ENCODE data around the gene ACKR2. TPM values are rescaled to one million over a fixed set of nuclear protein-coding genes. Genes with fewer than 3 reads are reported as not detected.

Gene ACKR2
- total RNA-seq, 1 experiment from 2014 or later: not detected

DNA sequence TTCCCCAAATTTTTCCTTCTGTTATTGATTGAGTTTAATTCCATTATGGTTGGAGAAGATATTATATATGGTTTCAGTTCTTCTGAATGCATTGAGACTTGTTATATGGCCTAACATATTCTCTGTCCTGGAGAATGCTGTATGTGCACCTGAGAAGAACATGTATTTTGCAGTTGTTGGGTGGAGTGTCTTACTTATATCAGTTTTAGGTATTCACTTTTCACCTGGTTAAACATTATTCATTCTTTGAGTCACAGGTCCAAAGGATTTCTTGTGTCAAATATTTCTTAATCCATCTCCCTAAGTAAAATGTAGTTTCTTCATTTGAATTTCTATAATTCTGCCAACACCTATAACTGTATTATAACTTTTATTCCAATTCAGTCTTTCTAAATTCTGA is 17.8 kb downstream of the ACKR2 start:
- Histone ChIP-seq H4K20me1 (ENCODE audit: control insufficient read depth, insufficient read depth, insufficient read length) (no peaks in the 10 kb centered on the region), H2BK120ac (ENCODE audit: low read depth, low read length, poor library complexity, severe bottlenecking) (no peak overlapping the region), H2BK15ac (ENCODE audit: low read depth, low read length) (no peak overlapping the region), H3K79me1 (ENCODE audit: insufficient read depth, low read depth, low read length, poor library complexity, severe bottlenecking) (no peaks in the 10 kb centered on the region), H2BK12ac (ENCODE audit: insufficient read length, low read depth, low read length) (no peak overlapping the region), H3K4ac (ENCODE audit: low read depth, low read length) (no peak overlapping the region), H3T11ph (ENCODE audit: low read length) (no peak overlapping the region), H3K56ac (ENCODE audit: insufficient read length, low read depth, low read length) (no peak overlapping the region), H3K14ac (ENCODE audit: insufficient read depth, low read length) (no peak overlapping the region), H3K79me2 (ENCODE audit: insufficient read depth, low read length) (no peaks in the 10 kb centered on the region), H3K27ac (ENCODE audit: insufficient read length, low read depth, low read length) (no peak overlapping the region), H4K8ac (replicated peaks; ENCODE audit: insufficient read length, low read depth, low read length) (no peak overlapping the region), H2BK20ac (ENCODE audit: low read depth, low read length, poor library complexity, severe bottlenecking) (no peak overlapping the region), H3K4me2 (ENCODE audit: insufficient read depth, insufficient read length, low read length) (no peak overlapping the region), H4K91ac (ENCODE audit: insufficient read length, low read depth, low read length) (no peak overlapping the region), H4K5ac (ENCODE audit: insufficient read length, low read depth, low read length) (no peak overlapping the region), H3K23me2 (ENCODE audit: insufficient read length, low read depth, low read length, poor library complexity, severe bottlenecking) (no peaks in the 10 kb centered on the region), H2AFZ (ENCODE audit: low read length) (no peak overlapping the region), H3K18ac (ENCODE audit: insufficient read length, low read depth, low read length) (no peak overlapping the region), H2BK5ac (ENCODE audit: insufficient read length, low read length) (no peak overlapping the region), H3K9ac (ENCODE audit: extremely low read depth, insufficient read length, low read length) (no peak overlapping the region), H3K27me3 (ENCODE audit: insufficient read depth, low read length) (no peaks in the 10 kb centered on the region), H3K23ac (ENCODE audit: insufficient read length, low read depth, low read length) (no peak overlapping the region), H3K9me3 (ENCODE audit: control insufficient read depth, low read depth, low read length) (no peaks in the 10 kb centered on the region), H3K4me1 (ENCODE audit: insufficient read depth, low read length) (no peaks in the 10 kb centered on the region), H2AK5ac (ENCODE audit: insufficient read length, low read length) (no peak overlapping the region)
- H3K4me3 Mint-ChIP-seq: no peak overlapping the region
- H3K27ac Mint-ChIP-seq: no peak overlapping the region
- DNase-seq: no peak
- no peaks in the 10 kb centered on the region; a peak in 1 of 5 replicates for H3K9me3 Mint-ChIP-seq
- H3K27me3 Mint-ChIP-seq (ENCODE audit: low read depth): no peaks in the 10 kb centered on the region
- peaks cover 16 to 23% of the 10 kb centered on the region in 2 experiments for H3K4me1 Mint-ChIP-seq
- H3K36me3 Mint-ChIP-seq (ENCODE audit: insufficient read depth in 1 of 3, low read depth in 3 of 3): no peaks in the 10 kb centered on the region
- no peak for TF ChIP-seq CTCF (conservative IDR thresholded peaks at IDR 0.05)
